Putamen (tissue), 1 donor: Measurements from ENCODE around the gene HPS6.
A peak's percentile ranks its signal among the peaks of the same experiment; 100 is the strongest.
"Not testable (repeated sequence)": the region's sequence is repeated elsewhere in the genome, so short reads cannot be mapped to it uniquely, and the experiment has no call there.

Experiments
- DNase-seq: peaks from one replicate; pipeline ENCODE4 v3.0.0-alpha.2; 2016; ENCODE audit warnings: low spot score

Gene HPS6

DNA sequence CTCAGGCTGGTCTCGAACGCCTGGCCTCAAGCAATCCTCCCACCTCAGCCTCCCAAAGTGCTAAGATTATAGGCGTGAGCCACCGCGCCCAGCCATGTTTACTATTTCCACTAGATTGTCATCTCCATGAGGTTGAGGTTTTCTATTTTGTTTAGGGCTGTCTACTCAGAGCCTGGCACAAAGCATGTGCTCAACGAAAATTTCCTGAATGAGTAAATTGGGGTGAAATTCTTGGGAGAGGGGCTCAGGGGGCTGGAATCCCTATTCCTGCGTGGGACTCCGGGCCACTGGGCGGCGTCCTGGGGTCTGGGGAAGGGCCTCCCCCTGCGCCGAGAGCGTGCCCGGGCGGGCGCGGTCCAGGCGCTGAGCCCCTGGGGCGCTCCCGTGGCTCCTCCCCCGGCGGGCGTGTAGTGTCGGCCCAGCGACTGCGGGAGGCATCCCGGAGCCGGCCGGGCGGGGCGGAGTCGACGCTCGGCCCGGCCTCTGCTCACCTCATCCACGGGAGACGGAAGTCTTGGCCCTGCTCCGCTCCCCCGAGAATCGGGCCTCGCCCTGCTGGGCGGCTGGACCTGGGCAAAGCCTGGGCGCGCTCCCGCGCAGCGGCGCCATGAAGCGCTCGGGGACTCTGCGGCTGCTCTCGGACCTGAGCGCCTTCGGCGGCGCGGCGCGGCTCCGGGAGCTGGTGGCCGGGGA lies at the start of gene HPS6:
Gene HPS6 (plus strand): TSS at position 482 of the 693 bp plus-strand sequence. CDS start 126 bp downstream, at position 608.
- peak; percentile 85 for DNase-seq

DNA sequence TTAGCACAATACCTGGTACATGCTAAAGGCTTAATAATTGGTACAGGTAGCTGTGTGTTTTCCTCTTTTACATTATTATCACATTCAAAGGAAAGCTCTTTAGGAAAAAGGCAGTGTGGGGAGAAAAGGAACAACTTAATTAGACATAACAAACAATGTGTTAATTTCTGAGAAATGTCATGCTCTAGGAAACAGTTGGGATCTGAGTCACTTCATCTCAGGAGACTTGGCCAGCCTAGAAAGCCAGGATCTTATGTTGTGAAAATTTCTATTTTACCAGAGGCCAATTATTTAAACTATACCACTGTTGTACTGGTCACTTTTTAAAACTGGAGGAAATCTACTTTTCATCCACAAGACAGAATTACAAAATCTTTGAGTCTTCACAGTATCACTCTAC lies 48.7 kb upstream of the HPS6 start:
- DNase-seq = no peak

DNA sequence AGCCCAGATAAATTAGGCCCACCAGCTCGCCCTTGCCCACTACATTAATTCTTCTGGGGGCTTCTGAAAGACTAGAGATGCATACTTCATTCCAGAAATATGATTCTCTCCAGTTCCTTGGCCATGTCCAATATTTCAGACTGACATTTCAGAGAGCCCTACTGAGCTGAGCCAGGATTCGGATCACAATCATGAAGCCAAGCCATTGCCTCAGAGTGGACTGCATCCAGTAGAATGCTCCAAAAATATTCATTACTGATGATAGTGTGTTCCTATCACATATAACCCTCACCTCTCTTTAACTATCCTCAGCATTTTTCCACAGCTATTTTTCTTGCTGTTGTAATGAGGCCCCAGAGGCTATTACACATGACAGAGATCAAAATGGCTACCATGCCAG lies 47.9 kb upstream of the HPS6 start:
- DNase-seq = no peak

DNA sequence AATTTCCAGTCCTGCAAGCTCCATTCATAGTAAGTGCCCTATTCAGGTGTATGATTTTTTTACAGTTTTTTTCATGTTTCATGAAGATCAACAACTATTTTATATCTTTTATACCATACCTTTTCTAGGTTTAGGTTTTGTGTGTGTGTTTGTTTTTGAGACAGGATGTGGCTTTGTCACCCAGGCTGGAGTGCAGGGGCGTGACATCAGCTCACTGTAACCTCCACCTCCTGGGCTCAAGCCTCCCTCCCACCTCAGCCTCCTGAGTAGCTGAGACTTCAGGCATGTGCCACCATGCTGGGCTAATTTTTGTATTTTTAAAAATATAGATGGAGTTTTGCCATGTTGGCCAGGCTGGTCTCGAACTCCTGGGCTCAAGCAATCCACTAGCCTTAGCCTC lies 44.2 kb upstream of the HPS6 start:
- no peak for DNase-seq

DNA sequence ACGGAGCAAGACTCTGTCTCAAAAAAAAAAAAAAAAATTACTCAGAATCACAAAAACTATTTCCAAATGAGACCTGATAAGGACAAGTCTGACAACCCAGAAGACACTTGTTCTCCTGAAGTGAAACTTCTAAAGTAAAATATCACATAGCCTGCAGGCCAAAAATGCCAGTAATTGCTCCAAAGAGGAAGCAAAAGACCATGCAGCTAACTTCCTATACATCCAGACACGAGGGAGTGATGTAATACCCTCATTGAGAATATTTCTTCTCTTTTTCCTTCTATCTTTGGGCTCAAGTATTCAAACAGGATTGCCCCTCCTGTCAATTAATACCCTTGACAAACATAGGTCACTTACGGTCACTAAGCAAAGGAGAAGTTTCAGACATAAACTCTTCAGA lies 40.4 kb upstream of the HPS6 start:
- DNase-seq = no peak

DNA sequence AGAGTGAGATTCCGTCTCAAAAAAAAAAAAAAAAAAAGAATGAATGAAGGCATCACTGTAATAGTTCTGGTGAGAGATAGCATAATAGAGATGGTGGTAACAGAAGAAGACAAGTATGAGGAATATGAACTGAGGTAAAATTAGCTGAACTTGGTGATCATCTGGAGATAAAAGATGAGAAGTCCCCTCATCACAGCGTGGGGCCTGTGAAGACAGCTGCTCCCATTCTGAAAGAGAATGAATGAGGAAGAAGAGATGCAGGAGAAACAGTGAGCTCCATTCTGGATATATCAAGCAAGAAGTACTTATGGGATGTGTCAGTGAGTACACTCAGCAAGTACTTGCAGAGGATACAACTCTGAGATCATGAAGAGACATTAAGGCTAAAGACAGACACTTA lies 37.9 kb upstream of the HPS6 start:
- no peak for DNase-seq

DNA sequence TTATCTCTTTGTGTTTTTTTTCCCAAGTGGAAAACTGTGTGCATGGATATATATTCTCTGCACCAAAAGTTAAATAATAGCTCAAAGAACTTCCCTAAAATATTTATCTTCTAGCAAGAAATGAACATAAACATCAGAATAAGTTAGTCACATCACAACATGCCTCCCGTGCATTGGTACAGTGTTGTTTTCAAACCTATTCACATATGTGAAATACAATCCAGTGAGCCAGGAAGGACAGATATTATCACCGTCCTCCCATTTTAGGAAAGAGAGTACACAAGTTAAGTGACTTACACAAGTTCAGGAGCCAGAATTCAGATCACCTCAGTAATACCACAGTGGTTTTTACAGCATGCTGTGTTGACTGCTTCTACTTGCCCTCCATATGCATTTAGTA lies 31.4 kb upstream of the HPS6 start:
- no peak for DNase-seq

DNA sequence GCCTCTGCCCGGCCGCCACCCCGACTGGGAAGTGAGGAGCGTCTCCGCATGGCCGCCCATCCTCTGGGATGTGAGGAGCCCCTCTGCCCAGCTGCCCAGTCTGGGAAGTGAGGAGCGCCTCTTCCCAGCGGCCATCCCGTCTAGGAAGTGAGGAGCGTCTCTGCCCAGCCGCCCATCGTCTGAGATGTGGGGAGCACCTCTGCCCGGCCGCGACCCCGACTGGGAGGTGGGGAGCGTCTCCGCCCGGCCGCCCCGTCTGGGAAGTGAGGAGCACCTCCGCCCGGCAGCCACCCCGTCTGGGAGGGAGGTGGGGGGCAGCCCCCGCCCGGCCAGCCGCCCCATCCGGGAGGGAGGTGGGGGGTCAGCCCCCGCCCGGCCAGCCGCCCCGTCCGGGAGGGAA lies 29.3 kb upstream of the HPS6 start:
- DNase-seq = not testable (repeated sequence)

DNA sequence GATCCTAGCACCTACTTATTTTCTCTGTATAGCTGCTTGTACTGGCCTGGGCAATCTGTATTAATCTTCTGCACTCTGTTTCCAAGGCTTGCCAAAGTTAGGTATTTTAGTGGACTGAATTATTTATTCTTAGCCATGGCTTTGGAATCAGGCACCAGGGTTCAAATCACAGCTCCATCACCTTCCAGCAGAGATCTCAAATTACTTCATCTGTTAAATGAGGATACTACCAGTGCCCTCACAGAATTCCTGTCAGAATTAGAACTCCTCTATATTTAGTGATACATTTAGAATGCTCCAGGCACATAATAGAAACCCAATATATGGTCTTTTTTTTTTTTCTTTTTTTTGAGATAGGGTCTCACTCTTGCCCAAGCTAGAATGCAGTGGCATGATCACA lies 26.7 kb upstream of the HPS6 start:
- DNase-seq = no peak

DNA sequence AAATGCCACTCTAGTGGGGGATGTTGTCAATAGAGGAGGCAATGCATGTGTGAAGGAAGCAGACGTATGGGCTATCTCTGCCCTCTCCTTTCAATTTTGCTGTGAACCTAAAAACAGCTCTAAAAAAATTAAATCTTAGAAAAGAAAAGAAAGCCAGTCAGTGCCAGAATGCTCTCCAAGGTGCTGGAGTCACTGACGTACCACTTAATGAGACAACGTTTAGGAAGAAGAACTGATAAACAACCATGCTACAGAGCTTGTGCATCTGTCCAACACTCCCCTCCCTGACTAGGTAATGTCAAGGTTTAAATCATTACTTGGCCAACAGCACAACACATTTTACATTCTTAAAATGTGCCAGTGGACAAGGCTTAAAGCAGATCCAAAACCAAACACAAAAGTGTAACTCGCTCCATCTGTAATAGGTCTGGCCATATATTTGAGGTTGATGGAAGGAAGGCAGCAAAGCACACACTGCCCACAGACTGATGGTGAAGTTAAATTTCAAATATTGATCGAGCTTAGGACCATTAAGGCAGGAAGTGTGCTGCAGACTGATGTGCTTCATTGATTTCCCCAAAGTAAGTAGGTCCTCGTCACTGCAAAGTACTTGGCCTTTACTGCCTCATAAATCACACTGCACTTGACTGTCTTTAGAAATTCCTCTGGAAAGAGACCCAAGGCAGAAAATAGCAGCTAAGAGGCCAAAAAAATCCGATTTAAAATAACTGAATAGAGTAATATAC lies 24.7 kb upstream of the HPS6 start:
- DNase-seq = no peak

DNA sequence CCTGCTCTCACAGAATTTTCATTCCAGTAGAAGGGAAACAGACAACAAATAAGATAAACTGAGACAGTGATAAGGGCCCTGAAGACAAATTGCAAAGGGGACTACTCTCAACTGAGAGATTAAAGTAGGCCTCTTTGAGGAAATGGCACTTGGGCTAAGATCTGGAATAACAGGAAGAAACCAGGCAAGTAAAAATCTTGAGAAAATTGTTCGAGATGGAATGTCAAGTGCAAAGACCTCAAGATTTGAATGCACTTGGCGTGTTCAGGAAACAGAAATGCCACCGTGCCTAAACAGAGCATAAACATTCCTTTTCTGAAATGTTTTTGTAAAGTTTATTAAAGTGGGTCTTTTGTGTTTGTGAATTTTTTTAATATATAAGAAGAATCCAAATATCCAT lies 19.9 kb upstream of the HPS6 start:
- no peak for DNase-seq

DNA sequence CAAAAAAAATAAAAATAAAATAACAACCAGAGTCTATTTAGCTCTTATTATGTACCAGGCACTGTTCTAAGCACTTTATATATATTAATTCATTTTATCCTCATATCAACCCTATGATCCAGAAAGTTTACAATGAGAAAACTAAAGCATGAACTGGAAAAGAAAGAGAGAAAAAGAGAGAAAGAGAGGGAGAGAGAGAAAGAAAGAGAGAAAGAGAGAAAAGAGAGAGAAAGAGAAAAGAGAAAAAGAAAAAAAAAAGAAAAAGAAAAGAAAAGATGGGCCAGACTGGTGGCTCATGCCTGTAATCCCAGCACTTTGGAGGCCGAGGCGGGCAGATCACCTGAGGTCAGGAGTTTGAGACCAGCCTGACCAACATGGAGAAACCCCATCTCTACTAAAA lies 19.1 kb upstream of the HPS6 start:
- DNase-seq = no peak

DNA sequence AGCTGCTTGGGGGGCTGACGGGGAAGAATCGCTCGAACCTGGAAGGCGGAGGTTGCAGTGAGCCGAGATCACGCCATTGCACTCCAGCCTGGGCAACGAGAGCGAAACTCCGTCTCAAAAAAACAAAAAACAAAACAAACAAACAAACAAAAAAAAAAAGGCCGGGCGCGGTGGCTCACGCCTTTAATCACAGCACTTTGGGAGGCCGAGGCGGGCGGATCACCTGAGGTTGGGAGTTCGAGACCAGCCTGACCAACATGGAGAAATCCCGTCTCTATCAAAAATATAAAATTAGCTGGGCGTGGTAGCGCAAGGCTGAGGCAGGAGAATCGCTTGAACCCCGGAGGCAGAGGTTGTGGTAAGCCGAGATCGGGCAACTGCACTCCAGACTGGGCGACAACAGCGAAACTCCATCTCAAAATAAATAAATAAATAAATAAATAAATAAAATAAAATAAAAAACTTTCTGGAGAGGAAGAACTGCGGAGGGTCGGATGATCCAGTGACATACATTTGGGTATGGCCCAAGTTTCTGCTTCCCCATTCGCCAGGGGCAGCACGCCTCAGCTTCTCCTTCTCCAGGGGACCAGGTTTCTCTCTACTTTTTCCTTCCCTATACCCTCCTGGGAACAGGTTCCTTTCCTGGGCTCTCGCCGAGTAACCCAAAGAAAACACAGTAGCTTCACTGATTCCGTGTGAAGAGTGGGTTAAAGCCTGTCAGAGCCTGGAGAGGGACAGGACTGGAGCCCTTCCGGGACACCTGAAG lies 10.1 kb upstream of the HPS6 start:
- not testable (repeated sequence) for DNase-seq

DNA sequence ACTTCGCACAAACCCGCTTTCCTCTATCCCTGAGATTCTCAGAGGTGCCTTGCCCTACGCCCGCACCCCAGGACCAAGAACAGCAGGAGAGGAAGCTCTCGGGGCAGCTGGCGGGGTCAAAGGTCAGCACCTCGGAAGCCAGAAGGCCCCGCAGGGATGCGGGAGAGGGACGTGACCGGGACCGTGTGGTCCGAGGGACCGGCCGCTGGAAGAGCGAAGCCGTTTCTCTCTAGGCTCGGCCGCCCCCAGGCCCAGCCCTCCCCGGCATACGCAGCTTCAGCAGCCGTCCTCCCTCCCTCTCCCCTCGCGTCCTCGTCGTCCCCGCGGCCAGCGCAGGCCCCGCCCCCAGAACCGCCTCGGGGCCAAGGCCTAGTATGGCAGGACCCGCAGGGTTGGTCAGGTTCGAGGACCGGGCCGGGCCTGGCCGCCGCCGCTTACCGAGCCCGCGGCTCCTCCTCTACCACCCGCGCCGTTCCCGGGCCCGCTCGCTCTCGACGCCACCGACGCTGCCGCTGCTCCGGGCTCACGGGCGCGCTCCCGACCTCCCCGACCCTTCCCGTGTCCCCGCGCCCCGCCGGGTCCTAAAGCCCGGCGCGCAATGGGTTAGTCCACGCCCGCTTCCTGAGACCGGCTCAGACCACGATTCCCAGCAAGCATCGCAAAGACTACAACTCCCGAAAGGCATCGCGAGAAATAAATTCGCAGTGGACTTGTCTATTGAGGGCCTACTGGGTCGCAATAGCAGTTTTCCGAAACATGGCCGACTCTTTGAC lies 9.3 kb upstream of the HPS6 start, which contains the start of gene ARMH3:
Gene ARMH3 (minus strand): TSS at position 527 of the 773 bp plus-strand sequence. CDS start 16,059 bp downstream, outside the sequence.
- peak; percentile 99 for DNase-seq

DNA sequence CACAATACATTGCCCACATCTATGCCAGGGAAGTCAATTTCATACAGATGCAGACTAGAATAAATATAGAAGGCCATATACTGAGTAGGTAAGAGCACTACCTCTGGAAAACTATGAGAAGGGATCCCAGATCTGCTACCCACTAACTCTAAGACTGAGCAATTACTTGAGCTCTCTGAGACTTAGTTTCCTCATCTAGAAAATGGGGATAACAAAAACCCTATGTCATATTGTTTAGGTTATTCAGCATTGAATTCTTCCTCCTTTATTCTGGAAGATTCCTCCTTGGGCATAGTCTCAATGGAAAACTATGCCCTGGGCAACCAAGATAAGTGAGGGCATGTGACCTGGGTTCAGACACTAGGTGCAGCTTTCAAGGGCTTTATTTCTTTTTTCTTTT lies 5.2 kb upstream of the HPS6 start:
- DNase-seq = no peak

DNA sequence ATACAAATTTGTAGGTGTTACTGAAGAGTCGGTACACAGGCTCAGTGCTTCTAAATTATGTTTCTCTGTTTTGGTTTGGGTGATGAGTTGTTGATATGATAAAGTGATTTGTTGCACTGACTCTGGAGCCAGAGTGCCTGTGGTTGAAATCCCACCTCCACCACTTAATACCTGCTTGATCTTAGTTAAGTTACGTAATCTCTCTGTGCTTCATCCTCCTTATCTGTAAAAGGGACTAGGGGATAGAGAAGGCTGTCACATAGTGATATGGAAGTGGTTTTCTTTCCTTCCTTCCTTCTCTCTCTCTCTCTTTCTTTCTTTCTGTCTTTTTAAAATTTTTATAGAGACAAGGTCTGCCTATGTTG lies 664 bp upstream of the HPS6 start:
- no peak for DNase-seq

DNA sequence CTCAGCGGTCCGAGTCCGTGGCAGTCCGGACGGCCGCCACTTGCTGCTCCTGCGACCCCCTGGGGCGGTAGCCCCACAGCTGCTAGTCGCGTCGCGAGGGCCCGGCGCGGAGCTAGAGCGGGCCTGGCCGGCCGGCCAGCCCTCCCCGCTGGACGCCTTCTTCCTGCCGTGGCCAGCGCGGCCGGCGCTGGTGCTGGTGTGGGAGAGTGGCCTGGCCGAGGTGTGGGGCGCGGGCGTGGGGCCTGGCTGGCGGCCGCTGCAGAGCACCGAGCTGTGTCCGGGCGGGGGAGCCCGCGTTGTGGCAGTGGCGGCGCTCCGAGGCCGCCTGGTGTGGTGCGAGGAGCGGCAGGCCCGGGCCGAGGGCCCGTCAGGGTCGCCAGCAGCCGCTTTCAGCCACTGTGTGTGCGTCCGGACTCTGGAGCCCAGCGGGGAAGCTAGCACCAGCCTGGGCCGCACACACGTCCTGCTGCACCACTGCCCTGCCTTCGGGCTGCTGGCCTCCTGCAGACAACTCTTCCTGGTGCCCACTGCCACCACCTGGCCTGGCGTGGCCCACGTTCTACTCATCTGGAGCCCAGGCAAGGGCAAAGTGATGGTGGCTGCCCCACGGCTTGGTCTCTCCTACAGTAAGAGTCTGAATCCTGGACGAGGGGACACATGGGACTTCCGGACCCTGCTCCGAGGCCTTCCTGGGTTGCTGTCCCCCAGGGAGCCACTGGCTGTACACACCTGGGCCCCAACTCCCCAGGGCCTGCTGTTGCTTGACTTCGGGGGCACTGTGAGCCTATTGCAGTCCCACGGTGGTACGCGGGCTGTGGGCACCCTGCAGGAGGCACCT lies 631 bp downstream of the HPS6 start:
- DNase-seq = no peak

DNA sequence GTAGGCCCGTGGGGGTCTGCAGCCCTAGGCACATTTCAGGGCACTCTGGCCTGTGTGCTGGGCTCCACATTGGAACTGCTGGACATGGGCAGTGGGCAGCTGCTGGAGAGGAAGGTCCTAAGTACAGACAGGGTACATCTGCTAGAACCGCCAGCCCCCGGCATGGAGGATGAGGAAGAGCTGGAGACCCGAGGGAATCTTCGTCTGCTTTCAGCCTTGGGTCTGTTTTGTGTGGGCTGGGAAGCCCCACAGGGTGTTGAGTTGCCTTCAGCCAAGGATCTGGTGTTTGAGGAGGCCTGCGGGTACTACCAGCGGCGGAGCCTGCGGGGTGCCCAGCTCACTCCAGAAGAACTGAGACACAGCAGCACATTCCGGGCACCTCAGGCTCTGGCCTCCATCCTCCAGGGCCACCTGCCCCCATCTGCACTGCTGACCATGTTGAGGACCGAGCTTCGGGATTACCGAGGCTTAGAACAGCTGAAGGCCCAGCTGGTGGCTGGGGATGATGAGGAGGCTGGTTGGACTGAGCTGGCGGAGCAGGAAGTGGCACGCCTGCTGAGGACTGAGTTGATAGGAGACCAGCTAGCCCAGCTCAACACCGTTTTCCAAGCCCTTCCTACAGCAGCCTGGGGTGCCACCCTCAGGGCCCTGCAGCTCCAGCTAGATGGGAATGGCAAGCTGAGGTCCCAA lies 1.4 kb downstream of the HPS6 start:
- DNase-seq = no peak

DNA sequence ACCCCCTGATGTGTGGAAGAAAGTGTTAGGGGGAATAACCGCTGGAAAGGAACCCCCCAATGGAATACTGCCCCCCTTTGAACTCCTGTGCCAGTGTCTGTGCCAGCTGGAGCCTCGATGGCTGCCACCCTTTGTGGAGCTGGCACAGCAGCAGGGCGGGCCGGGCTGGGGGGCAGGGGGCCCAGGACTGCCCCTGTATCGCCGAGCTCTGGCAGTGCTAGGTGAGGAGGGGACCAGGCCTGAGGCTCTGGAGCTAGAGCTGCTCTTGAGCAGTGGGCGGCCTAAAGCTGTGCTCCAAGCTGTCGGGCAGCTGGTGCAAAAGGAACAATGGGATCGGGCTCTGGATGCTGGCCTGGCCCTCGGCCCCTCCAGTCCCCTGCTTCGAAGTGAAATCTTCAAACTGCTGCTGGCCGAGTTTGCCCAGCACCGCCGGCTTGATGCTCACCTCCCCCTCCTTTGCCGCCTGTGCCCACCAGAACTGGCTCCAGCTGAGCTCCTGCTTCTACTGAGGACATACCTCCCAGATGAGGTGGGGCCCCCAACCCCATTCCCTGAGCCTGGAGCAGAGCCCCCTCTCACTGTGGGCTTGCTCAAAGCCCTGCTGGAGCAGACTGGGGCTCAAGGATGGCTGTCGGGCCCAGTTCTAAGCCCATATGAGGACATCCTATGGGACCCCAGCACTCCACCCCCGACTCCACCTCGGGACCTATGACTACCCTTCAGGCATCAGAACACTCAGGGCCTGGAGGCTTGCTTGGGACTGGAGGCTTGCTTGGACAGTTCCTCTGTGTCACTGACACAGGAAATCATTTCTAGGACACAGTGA lies 2.2 kb downstream of the HPS6 start:
- DNase-seq = no peak

DNA sequence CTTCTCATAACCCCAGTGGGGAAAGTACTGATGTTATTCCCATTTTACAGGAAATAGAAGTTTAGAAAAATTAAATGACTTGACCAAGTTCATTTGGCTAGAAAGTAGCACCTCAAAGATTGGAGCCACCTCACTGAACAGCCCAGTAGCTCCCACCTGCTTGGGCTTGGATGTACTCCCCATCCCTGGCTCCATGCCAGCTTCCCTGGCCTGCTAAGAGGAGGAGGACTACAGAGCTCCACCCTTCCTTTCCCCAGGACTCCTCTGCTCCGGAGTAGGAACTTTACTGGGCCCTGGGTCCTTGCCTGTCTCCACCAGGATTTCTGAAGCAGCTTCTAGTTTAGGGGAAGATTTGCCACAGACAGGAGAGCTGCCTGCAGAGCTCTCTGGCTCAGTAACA lies 3.1 kb downstream of the HPS6 start:
- DNase-seq = no peak
